H9 (cell line): ENCODE results near the gene STAB1. TPM values are rescaled to one million over a fixed set of nuclear protein-coding genes. Genes with fewer than 3 reads are reported as not detected.

Experiments used
- DNase-seq: peaks from one replicate; pipeline ENCODE4 v3.0.0-alpha.2; 2017
- H2AFZ ChIP-seq: one replicate; pipeline ENCODE4 v1.6.1; 2013; ENCODE audit warnings: mild to moderate bottlenecking, low read length, control low read depth, moderate library complexity
- H2AK5ac ChIP-seq: 2 replicates; pipeline ENCODE4 v1.6.1; 2013; ENCODE audit warnings: low read length, control low read depth, mixed read lengths; ENCODE audit not compliant: insufficient read length
- H2BK120ac ChIP-seq: one replicate; pipeline ENCODE4 v1.6.1; 2013; ENCODE audit warnings: low read depth, mild to moderate bottlenecking, low read length, control low read depth, inconsistent platforms; ENCODE audit not compliant: poor library complexity, severe bottlenecking
- H2BK12ac ChIP-seq: 2 replicates; pipeline ENCODE4 v1.6.1; 2013; ENCODE audit warnings: low read length, control low read depth, mixed read lengths, low read depth; ENCODE audit not compliant: insufficient read length
- H2BK15ac ChIP-seq: 2 replicates; pipeline ENCODE4 v1.6.1; 2013; ENCODE audit warnings: low read depth, low read length, control low read depth
- H2BK20ac ChIP-seq: one replicate; pipeline ENCODE4 v1.6.1; 2013; ENCODE audit warnings: low read depth, mild to moderate bottlenecking, low read length, control low read depth, inconsistent platforms; ENCODE audit not compliant: poor library complexity, severe bottlenecking
- H2BK5ac ChIP-seq: 2 replicates; pipeline ENCODE4 v1.6.1; 2013; ENCODE audit warnings: low read length, control low read depth, mixed read lengths; ENCODE audit not compliant: insufficient read length
- H3K14ac ChIP-seq: 2 replicates; pipeline ENCODE4 v1.6.1; 2013; ENCODE audit warnings: low read length, control low read depth; ENCODE audit not compliant: insufficient read depth
- H3K18ac ChIP-seq: 2 replicates; pipeline ENCODE4 v1.6.1; 2013; ENCODE audit warnings: low read depth, mild to moderate bottlenecking, mixed read lengths, low read length, control low read depth; ENCODE audit not compliant: insufficient read length
- H3K23ac ChIP-seq: 2 replicates; pipeline ENCODE4 v1.6.1; 2013; ENCODE audit warnings: low read length, control low read depth, mixed read lengths, low read depth; ENCODE audit not compliant: insufficient read length
- H3K23me2 ChIP-seq: 2 replicates; pipeline ENCODE4 v1.6.1; 2013; ENCODE audit warnings: low read depth, mild to moderate bottlenecking, mixed read lengths, low read length, control low read depth; ENCODE audit not compliant: insufficient read length, poor library complexity, severe bottlenecking
- H3K27ac ChIP-seq: 2 replicates; pipeline ENCODE4 v1.5.1; 2013; ENCODE audit warnings: low read length, control low read depth, mixed read lengths, low read depth; ENCODE audit not compliant: insufficient read length
- H3K27me3 ChIP-seq: 2 replicates; pipeline ENCODE4 v1.6.1; 2013; ENCODE audit warnings: low read length, control low read depth, inconsistent platforms; ENCODE audit not compliant: insufficient read depth
- H3K4ac ChIP-seq: 2 replicates; pipeline ENCODE4 v1.6.1; 2013; ENCODE audit warnings: low read depth, mild to moderate bottlenecking, control low read depth, inconsistent platforms, low read length, moderate library complexity
- H3K4me1 ChIP-seq: 2 replicates; pipeline ENCODE4 v1.6.1; 2013; ENCODE audit warnings: low read length, control low read depth, inconsistent platforms; ENCODE audit not compliant: insufficient read depth
- H3K4me2 ChIP-seq: 2 replicates; pipeline ENCODE4 v1.6.1; 2013; ENCODE audit warnings: low read length, control low read depth, mixed read lengths; ENCODE audit not compliant: insufficient read length, insufficient read depth
- H3K56ac ChIP-seq: 2 replicates; pipeline ENCODE4 v1.6.1; 2013; ENCODE audit warnings: low read depth, mild to moderate bottlenecking, mixed read lengths, low read length, control low read depth; ENCODE audit not compliant: insufficient read length
- H3K79me1 ChIP-seq: 2 replicates; pipeline ENCODE4 v1.6.1; 2013; ENCODE audit warnings: low read depth, mild to moderate bottlenecking, moderate library complexity, low read length, control low read depth, inconsistent platforms; ENCODE audit not compliant: insufficient read depth, poor library complexity, severe bottlenecking
- H3K79me2 ChIP-seq: 2 replicates; pipeline ENCODE4 v1.6.1; 2013; ENCODE audit warnings: low read length, control low read depth, inconsistent platforms; ENCODE audit not compliant: insufficient read depth
- H3K9ac ChIP-seq: 2 replicates; pipeline ENCODE4 v1.6.1; 2013; ENCODE audit warnings: low read length, control low read depth, mixed read lengths; ENCODE audit not compliant: insufficient read length; ENCODE audit errors: extremely low read depth
- H3K9me3 ChIP-seq: one replicate; pipeline ENCODE4 v1.6.1; 2013; ENCODE audit warnings: low read depth, low read length, inconsistent platforms; ENCODE audit not compliant: control insufficient read depth
- H3T11ph ChIP-seq: one replicate; pipeline ENCODE4 v1.6.1; 2013; ENCODE audit warnings: mild to moderate bottlenecking, low read length, control low read depth, inconsistent platforms
- H4K20me1 ChIP-seq: one replicate; pipeline ENCODE4 v1.6.1; 2013; ENCODE audit not compliant: control insufficient read depth, insufficient read length, insufficient read depth
- H4K5ac ChIP-seq: 2 replicates; pipeline ENCODE4 v1.6.1; 2013; ENCODE audit warnings: low read depth, mild to moderate bottlenecking, mixed read lengths, low read length, control low read depth; ENCODE audit not compliant: insufficient read length
- H4K8ac ChIP-seq: replicated peaks from 2 replicates; pipeline ENCODE4 v1.6.1; 2013; ENCODE audit warnings: low read length, control low read depth, mixed read lengths, low read depth; ENCODE audit not compliant: insufficient read length
- H4K91ac ChIP-seq: 2 replicates; pipeline ENCODE4 v1.6.1; 2013; ENCODE audit warnings: low read depth, mild to moderate bottlenecking, moderate library complexity, mixed read lengths, low read length, control low read depth; ENCODE audit not compliant: insufficient read length
- H3K27ac Mint-ChIP-seq, 3 experiments: 2 replicates in 2 of 3; 3 replicates in 1 of 3; pipeline ENCODE4 v1.8.0; 2020 to 2021; ENCODE audit warnings: mixed read lengths in 3 of 3, mild to moderate bottlenecking in 1 of 3, moderate library complexity in 1 of 3
- H3K27me3 Mint-ChIP-seq: 2 replicates; pipeline ENCODE4 v1.8.0; 2021; ENCODE audit warnings: low read depth, mild to moderate bottlenecking, moderate library complexity, mixed read lengths
- H3K36me3 Mint-ChIP-seq, 3 experiments: 2 replicates in 2 of 3; 3 replicates in 1 of 3; pipeline ENCODE4 v1.8.0; 2020 to 2021; ENCODE audit warnings: low read depth in 3 of 3, mixed read lengths in 3 of 3; ENCODE audit not compliant: insufficient read depth in 1 of 3
- H3K4me1 Mint-ChIP-seq, 2 experiments: 2 replicates each; pipeline ENCODE4 v1.8.0; 2020; ENCODE audit warnings: mixed read lengths in 2 of 2
- H3K4me3 Mint-ChIP-seq, 2 experiments: 2 replicates in 1 of 2; 3 replicates in 1 of 2; pipeline ENCODE4 v1.8.0; 2020 to 2021; ENCODE audit warnings: mild to moderate bottlenecking in 2 of 2, mixed read lengths in 2 of 2, moderate library complexity in 1 of 2
- H3K9me3 Mint-ChIP-seq, 2 experiments: 2 replicates in 1 of 2; 3 replicates in 1 of 2; pipeline ENCODE4 v1.8.0; 2020; ENCODE audit warnings: mild to moderate bottlenecking in 2 of 2, mixed read lengths in 2 of 2, moderate library complexity in 1 of 2
- CTCF ChIP-seq: fragments of 200-600 bp; sonication (generic); conservative IDR thresholded peaks from 3 replicates; pipeline ENCODE4 v1.8.0; 2021; ENCODE audit warnings: antibody characterized with exemption, mild to moderate bottlenecking
- WGBS: extraction: QIAGEN DNeasy Blood & Tissue Kit; methylation state at CpG from one replicate; pipeline ENCODE4 v1.1.7; 2013; ENCODE audit warnings: missing lambda C conversion rate, low lambda C conversion rate, mixed read lengths; ENCODE audit not compliant: insufficient read length; ENCODE audit errors: extremely low coverage; 5-methylcytosine and 5-hydroxymethylcytosine counted together
- total RNA-seq: library from RNA; stranded (reverse); gene quantifications from 2 replicates; pipeline ENCODE4 v1.2.1, GENCODE V29; 2021

Gene STAB1
- total RNA-seq, 1 experiment from 2014 or later: 1.5 TPM

- no peak for DNase-seq
These were observed 8.8 kb downstream of the STAB1 start for GRCh38 chr3:52503788-52504424.

More at GRCh38 chr3:52503788-52504424, 8.8 kb downstream of the STAB1 start:
- Histone ChIP-seq H3K27ac (no peak overlapping the region), H3K18ac (no peak overlapping the region), H3K79me1 (no peaks in the 10 kb centered on the region), H3K23ac (no peak overlapping the region), H2BK12ac (no peak overlapping the region), H3K56ac (no peak overlapping the region), H4K5ac (no peak overlapping the region), H3K79me2 (no peaks in the 10 kb centered on the region), H4K91ac (no peak overlapping the region), H3K9me3 (no peaks in the 10 kb centered on the region), H2BK5ac (no peak overlapping the region), H3K14ac (no peak overlapping the region), H3K4ac (no peak overlapping the region), H2BK120ac (no peak overlapping the region), H4K8ac (no peak overlapping the region), H2AFZ (no peak overlapping the region), H2BK20ac (no peak overlapping the region), H3K23me2 (no peaks in the 10 kb centered on the region), H3K27me3 (no peaks in the 10 kb centered on the region), H3K9ac (no peak overlapping the region), H2BK15ac (no peak overlapping the region), H3K4me1 (no peaks in the 10 kb centered on the region; the same call in 1 of the 2 replicates), H3T11ph (no peak overlapping the region), H4K20me1 (no peaks in the 10 kb centered on the region), H2AK5ac (no peak overlapping the region), H3K4me2 (no peak overlapping the region)
- Mint-ChIP-seq H3K27ac (no peak overlapping the region), H3K27me3 (no peaks in the 10 kb centered on the region; the same call in 1 of the 2 replicates), H3K4me3 (no peak overlapping the region), H3K36me3 (no peaks in the 10 kb centered on the region), H3K4me1 (peaks cover 14 to 27% of the 10 kb centered on the region in 2 experiments), H3K9me3 (no peaks in the 10 kb centered on the region)
- no CpG with 5 or more reads among the region's 23 CpGs for WGBS
- no peak for TF ChIP-seq CTCF
